GM19193 (cell line): Measurements from ENCODE around the gene ZNF516.

Experiments
- POLR2A ChIP-seq: IDR thresholded peaks from 4 replicates; pipeline ENCODE4 v1.6.1; 2011; ENCODE audit not compliant: insufficient read depth, insufficient read length; ENCODE audit errors: extremely low read depth

The ZNF516 gene

GRCh38 chr18:76390452-76391035 lies 104.5 kb downstream of the ZNF516 start:
- no peak for TF ChIP-seq POLR2A

GRCh38 chr18:76389716-76390115 lies 105.3 kb downstream of the ZNF516 start:
- TF ChIP-seq POLR2A = no peak

GRCh38 chr18:76388891-76389423 lies 106.1 kb downstream of the ZNF516 start:
- TF ChIP-seq POLR2A = no peak

- no peak for TF ChIP-seq POLR2A
Observed at GRCh38 chr18:76388261-76388660, 106.8 kb downstream of the ZNF516 start.

- TF ChIP-seq POLR2A = no peak
Observed at GRCh38 chr18:76387608-76388007, 107.4 kb downstream of the ZNF516 start.

- TF ChIP-seq POLR2A = no peak
Observed at GRCh38 chr18:76386886-76387285, 108.2 kb downstream of the ZNF516 start.

GRCh38 chr18:76386071-76386470 lies 109.0 kb downstream of the ZNF516 start:
- TF ChIP-seq POLR2A = no peak

- TF ChIP-seq POLR2A = no peak
Observed at GRCh38 chr18:76385681-76385975, 109.4 kb downstream of the ZNF516 start.

GRCh38 chr18:76384861-76385680 lies 110.0 kb downstream of the ZNF516 start:
- TF ChIP-seq POLR2A = no peak

- TF ChIP-seq POLR2A = no peak
Observed at GRCh38 chr18:76384114-76384790, 110.8 kb downstream of the ZNF516 start.

- TF ChIP-seq POLR2A = no peak
Observed at GRCh38 chr18:76383636-76384035, 111.4 kb downstream of the ZNF516 start.

- TF ChIP-seq POLR2A = no peak
Observed at GRCh38 chr18:76382275-76382674, 112.8 kb downstream of the ZNF516 start.

GRCh38 chr18:76380791-76381405 lies 114.1 kb downstream of the ZNF516 start:
- TF ChIP-seq POLR2A = no peak

GRCh38 chr18:76380127-76380729 lies 114.8 kb downstream of the ZNF516 start:
- TF ChIP-seq POLR2A = no peak
